ENCODE measurements around the gene OR5M8.

Gene OR5M8

DNA sequence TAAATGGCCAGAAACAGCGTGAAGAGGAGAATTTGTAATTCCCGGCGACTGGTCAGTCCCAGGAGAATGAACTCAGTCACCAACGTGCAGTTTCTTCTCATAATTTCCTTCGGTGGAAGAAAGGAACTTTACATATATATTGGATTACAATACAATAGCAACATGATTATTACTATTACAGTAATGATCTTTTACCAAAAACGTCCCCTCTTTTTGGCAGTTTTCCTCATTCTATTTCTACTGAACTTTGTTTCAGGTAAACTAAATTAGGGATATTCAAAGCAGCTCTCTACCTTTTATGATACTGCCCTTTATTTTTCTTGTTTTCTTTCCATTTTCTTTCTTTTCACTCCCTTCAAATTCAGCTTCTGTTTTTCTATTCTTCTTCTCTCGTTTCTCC, at the start of gene OR5M8:
Gene OR5M8, minus strand, starts transcription at position 101 of the 400 bp plus-strand sequence. Its CDS starts 0 bp downstream, at position 101.
- no peak for DNase-seq

DNA sequence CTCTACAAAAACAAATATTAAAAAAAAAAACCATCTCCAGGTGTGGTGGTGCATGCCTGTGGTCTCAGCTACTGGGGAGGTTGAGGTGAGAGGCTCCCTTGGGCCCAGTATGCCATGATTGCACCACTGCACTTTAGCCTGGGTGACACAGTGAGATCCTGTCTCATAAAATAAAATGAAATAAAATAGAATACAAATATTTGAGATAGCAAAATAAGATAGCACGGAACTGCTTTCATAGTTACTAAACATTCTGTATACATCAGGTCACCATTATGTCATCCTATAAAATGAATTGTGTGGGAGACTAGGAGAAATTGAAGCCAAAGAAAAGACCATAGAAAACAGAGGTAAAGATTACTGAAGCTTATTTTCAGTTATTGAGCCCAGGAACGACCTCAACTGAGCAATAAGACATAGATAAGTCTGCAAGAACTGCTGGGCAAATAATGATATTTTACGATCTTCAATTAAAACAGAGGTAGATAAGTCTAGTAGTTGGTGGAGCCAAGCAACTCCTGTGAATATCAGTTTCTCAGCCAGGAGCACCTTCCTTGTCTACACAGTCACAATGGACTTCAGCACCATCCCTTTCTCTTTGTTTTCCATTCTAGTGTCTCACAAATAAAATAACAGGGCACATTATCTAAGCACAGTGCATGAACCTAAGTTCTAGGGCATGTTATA, 42.0 kb upstream of the OR5M8 start:
- no peak for DNase-seq

DNA sequence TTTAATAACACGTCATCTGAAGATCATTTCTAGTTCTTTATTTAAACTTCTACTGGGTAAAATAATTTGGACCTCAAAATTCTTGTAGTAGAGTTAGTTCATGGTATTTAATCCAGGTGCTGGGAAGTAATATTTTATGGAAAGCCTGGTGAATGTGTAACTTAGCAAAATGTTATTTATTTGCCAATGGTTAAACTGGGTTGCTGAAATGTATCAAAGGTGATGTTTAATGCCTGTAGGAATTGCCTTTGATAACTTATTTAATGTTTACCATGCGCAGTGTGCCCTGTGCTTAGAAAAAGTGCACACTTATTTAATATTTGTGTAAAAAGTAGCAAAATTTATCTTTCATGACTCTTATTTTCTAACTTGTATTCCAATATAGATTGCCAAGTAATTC, 40.7 kb upstream of the OR5M8 start:
- DNase-seq: no peak

DNA sequence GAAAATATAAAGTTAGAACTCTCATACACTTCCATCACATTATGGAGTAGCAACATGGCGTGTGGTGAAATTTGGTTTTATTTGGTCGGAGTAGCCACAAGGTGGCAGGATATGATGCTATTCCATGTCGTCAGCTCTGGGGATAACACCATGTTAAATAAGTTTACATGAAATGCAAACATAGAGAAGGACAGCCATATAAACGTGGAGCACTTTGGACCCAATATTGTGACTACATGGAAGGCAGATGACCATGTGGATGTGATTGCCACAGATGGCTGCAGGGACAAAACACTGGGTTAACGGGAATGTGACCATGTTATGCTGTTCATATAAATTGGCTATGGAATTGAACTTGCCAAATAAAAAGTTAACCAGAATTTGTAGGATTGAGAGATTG, 30.8 kb upstream of the OR5M8 start:
- no peak for DNase-seq

DNA sequence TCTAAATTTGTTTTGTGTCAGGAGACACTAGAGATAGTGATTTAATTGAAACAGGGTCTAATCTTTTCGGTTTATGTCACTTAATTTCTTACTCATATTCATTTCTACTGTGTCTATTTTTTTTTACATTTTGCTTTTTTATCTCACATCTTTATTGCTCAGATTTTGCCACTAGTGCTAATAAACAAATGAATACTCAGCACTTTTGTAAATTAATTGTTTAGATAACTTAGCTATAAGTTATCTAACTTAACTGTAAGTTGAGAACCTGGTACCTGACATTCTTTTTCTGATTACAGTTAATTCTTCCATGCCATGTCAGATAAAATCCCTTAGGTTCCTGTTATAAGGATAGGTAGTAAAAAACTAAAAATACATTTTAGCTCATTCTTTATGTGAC, 22.1 kb upstream of the OR5M8 start:
- no peak for DNase-seq

DNA sequence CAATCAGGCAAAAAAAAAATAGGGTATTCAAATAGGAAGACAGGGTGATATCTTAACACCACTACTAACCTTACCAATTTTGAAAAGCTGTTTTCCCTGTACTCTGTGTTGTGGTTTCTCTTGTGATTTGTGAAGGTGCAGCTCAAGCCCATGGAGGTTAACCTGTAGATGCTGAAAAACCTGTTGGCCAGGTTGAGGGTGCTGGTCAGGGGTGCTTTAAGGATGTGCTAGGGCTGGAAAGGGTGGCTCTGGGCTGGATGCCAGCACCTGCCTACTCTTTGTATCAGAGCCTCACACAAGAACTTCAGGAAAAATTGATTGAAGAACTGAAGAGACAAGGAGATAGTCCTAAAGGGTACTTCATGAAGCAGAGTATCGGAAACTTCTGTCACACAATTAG, 18.3 kb upstream of the OR5M8 start:
- DNase-seq: no peak

DNA sequence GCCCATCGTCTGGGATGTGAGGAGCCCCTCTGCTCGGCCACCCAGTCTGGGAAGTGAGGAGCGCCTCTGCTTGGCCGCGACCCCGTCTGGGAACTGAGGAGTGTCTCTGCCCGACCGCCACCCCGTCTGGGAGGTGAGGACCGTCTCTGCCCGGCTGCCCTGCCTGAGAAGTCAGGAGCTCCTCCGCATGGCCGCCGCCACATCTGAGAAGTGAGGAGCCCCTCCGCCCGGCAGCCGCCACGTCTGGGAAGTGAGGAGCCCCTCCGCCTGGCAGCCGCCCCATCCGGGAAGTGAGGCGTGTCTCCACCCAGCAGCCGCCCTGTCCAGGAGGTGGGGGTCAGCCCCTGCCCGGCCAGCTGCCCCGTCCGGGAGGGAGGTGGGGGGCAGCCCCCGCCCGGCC, 5.8 kb upstream of the OR5M8 start:
- no peak for DNase-seq

DNA sequence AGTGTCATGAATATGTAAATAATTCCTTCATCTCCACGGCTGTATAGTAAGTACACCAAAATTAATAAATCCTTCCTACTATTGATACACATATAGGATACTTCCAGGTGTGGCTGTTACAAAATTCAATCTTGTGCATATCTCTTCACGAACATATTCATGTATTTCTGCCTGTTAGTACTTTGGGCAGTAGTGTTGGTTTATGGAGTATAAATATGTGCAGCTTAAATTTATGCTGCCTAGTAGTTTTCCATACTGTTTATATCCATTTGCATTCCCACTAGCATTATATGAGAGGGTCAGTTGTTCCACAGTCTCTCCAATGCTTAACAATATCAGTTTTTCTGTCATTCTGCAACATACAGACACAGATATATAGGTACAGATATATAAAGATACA, 3.9 kb upstream of the OR5M8 start:
- no peak for DNase-seq

DNA sequence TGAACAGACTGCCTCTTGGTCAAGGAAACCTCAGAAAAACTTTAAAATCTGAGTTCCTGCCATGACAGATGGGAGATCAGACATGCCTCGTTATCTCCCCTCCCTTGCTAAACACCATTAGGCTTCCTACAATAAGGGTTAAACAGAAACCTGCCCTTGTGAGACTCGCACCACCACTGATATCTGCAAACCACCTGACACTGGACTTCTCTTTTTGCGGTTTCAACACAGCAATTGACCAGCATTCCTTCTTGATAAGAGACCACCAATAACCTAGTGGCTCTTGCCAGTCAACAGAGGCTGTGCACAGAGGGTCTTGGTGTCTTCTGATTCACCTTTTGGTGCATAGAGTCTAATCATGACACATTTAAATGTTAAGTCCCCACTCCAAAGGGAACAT, 4.4 kb downstream of the OR5M8 start:
- DNase-seq: no peak

DNA sequence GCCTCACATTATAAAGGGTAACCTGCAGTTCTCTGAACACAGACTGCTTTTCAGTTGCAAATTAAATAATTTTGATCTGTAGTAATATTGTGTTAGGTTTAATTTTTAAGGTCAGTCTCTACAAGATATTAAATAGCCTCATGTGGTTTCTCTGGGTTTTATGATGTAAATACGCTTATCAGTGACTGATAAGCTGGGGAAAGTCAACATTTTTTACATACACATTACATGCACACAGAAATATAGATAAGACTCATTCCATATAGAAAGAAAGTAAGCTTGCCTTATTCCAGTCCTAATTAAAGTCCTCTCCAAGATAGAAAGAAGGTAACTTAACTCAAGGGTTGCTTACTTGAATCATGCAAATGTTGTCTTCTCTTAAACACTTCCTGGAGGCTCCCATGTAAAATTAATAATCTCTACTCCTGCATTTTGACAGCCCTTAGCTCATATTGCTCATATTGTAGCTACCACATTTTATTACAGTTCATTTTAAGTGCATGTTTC, 16.4 kb downstream of the OR5M8 start:
- DNase-seq: no peak

DNA sequence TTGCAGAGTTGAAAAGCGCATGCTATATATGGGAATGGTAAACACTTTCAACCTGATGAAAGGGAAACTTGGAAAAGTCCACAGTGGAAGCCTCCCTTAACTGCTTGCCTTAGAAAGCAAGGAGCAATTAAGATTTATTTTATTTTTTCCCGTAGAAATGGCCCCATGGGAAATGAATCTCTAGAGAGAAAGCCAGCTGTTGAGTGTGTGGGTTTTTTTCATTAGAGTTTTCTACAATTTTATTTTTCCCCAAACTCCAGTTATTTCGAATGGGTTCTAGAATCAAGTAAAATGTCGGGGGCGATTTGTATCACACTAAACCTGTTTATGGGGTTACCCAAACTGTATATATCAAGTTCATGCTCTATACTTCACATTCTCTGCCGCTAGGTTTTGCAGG, 17.9 kb downstream of the OR5M8 start, which contains the start of gene OR5M3:
Gene OR5M3, minus strand, starts transcription at position 101 of the 400 bp plus-strand sequence. CDS start 2,855 bp downstream, outside the sequence.
- DNase-seq: no peak

DNA sequence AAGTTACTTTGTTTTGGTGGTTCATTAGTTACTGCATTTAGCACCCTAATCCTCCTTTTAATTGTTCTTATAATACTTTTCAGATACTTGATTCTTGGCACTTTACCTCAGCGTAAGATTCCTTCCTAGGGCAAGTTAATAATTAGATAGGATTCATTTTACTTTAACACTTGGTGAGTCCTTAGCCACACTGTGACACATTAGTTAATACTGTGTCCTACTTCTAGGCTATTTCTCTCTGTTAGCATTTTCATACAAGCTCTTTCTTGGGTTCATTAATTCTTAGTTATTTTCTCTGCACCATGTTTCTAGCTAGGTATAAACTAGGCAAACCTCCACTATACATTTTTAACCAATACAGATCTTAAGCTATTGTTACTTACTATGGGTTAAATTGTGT, 34.1 kb downstream of the OR5M8 start:
- DNase-seq: no peak

DNA sequence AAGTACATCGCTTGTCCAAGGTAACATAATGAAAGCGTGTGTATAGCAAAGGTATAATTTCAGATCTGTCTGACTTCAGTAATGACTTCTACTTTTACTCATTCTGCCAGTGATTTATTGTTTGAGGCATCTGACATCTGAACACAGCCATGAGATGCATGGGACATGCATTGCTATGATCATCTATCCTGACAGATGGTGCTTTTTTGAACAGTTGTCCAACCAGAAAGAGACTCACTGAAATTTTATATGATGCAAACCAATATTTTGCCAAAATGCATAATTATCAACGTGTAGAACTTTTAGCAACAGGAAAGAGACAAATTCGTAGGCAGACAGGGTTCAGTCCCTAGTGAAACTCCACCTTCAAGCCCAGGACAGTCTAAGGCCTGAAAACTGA, 37.6 kb downstream of the OR5M8 start:
- no peak for DNase-seq
